ENCODE results near the gene TBC1D5.

DNA sequence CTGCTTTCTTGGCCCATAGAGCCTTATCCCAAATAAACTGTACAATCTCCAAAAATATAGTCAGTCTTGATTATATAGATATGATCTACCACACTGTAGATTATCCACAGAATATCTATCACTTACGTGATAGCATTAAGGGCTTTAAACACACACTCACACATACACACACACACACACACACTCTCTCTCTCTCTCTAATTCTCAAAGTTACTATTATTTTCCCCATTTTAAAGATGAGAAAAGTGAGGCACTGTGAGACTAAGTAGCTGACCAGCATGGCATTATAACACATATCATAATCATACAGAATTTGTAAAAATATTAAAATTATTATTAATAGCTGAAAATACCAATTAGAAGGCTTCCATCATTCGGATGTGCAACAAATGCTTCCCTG, 4.2 kb downstream of the TBC1D5 start:
- TF ChIP-seq, protein P1, sequence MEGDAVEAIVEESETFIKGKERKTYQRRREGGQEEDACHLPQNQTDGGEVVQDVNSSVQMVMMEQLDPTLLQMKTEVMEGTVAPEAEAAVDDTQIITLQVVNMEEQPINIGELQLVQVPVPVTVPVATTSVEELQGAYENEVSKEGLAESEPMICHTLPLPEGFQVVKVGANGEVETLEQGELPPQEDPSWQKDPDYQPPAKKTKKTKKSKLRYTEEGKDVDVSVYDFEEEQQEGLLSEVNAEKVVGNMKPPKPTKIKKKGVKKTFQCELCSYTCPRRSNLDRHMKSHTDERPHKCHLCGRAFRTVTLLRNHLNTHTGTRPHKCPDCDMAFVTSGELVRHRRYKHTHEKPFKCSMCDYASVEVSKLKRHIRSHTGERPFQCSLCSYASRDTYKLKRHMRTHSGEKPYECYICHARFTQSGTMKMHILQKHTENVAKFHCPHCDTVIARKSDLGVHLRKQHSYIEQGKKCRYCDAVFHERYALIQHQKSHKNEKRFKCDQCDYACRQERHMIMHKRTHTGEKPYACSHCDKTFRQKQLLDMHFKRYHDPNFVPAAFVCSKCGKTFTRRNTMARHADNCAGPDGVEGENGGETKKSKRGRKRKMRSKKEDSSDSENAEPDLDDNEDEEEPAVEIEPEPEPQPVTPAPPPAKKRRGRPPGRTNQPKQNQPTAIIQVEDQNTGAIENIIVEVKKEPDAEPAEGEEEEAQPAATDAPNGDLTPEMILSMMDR (IDR thresholded peaks at IDR 0.05), result no peak
- no peak for TF ChIP-seq POLR2A (IDR thresholded peaks at IDR 0.05)
